Effector memory CD4-positive, alpha-beta T cell (primary cell): Measurements from ENCODE around the gene SDHC.
"Not testable (repeated sequence)": the region's sequence is repeated elsewhere in the genome, so short reads cannot be mapped to it uniquely, and the experiment has no call there.

ENCODE experiments used
- DNase-seq, 3 donors: peaks; one replicate each; pipeline ENCODE4 v3.0.0-alpha.2; 2020
- H3K27ac ChIP-seq: 2 replicates; pipeline ENCODE4 v1.7.0; 2013; ENCODE audit warnings: mild to moderate bottlenecking, low read length, moderate library complexity; ENCODE audit not compliant: insufficient read depth, poor library complexity, severe bottlenecking
- H3K27me3 ChIP-seq: replicated peaks from 2 replicates; pipeline ENCODE4 v1.7.0; 2013; ENCODE audit warnings: mild to moderate bottlenecking, low read length; ENCODE audit not compliant: insufficient read depth, control insufficient read depth, poor library complexity, severe bottlenecking
- H3K36me3 ChIP-seq: 2 replicates; pipeline ENCODE4 v1.7.0; 2013; ENCODE audit warnings: mild to moderate bottlenecking, low read length, moderate library complexity; ENCODE audit not compliant: control insufficient read depth, insufficient read depth
- H3K4me1 ChIP-seq: 2 replicates; pipeline ENCODE4 v1.7.0; 2013; ENCODE audit warnings: low read length, mild to moderate bottlenecking; ENCODE audit not compliant: control insufficient read depth, insufficient read depth, poor library complexity, severe bottlenecking
- H3K4me3 ChIP-seq: 2 replicates; pipeline ENCODE4 v1.7.0; 2013; ENCODE audit warnings: low read length, low read depth, mild to moderate bottlenecking; ENCODE audit not compliant: insufficient read depth, poor library complexity, severe bottlenecking
- H3K9me3 ChIP-seq: 2 replicates; pipeline ENCODE4 v1.7.0; 2013; ENCODE audit warnings: mild to moderate bottlenecking, low read length, moderate library complexity; ENCODE audit not compliant: control insufficient read depth

Gene SDHC

GRCh38 chr1:161307892-161308638 lies 6.1 kb upstream of the SDHC start:
- Histone ChIP-seq H3K4me1 (peaks cover 11% of the 10 kb centered on the region), H3K36me3 (peaks cover 7% of the 10 kb centered on the region), H3K27ac (no peak overlapping the region), H3K9me3 (no peaks in the 10 kb centered on the region), H3K27me3 (no peaks in the 10 kb centered on the region), H3K4me3 (no peak overlapping the region)
- DNase-seq = no peak

- Histone ChIP-seq H3K4me3 (no peak within 1 kb of the TSS), H3K27ac (no peak within 1 kb of the TSS), H3K36me3 (no peaks in the 10 kb centered on the region), H3K27me3 (no peaks in the 10 kb centered on the region), H3K4me1 (peaks cover 17% of the 10 kb centered on the region), H3K9me3 (no peaks in the 10 kb centered on the region)
- DNase-seq = no peak
Measured at GRCh38 chr1:161309868-161310267, 4.3 kb upstream of the SDHC start, which contains the start of gene MPZ. Gene MPZ (minus strand): TSS chr1:161309968. CDS start chr1:161309905, 63 bp downstream.

GRCh38 chr1:161311595-161312181 lies 2.5 kb upstream of the SDHC start:
- no peaks in the 10 kb centered on the region for H3K36me3 ChIP-seq
- no peaks in the 10 kb centered on the region for H3K9me3 ChIP-seq
- H3K27ac ChIP-seq = no peak overlapping the region
- no peak for DNase-seq
- no peak overlapping the region for H3K4me3 ChIP-seq
- H3K4me1 ChIP-seq = peaks cover 14% of the 10 kb centered on the region
- no peaks in the 10 kb centered on the region for H3K27me3 ChIP-seq

GRCh38 chr1:161313554-161314200 lies 504 bp upstream of the SDHC start:
- Histone ChIP-seq H3K4me3 (peak overlapping the region; percentile 79), H3K36me3 (no peaks in the 10 kb centered on the region), H3K4me1 (peaks cover 14% of the 10 kb centered on the region), H3K27me3 (no peaks in the 10 kb centered on the region), H3K9me3 (no peaks in the 10 kb centered on the region), H3K27ac (peak overlapping the region; percentile 89)
- DNase-seq = no peak

GRCh38 chr1:161315841-161316674 lies 1.9 kb downstream of the SDHC start:
- not testable (repeated sequence) for H3K27me3 ChIP-seq, H3K36me3 ChIP-seq, H3K9me3 ChIP-seq, DNase-seq, H3K27ac ChIP-seq, H3K4me3 ChIP-seq
- H3K4me1 ChIP-seq = peaks cover 14% of the 10 kb centered on the region

GRCh38 chr1:161324020-161324419 lies 9.8 kb downstream of the SDHC start:
- no peak for DNase-seq
- Histone ChIP-seq H3K4me3 (no peak overlapping the region), H3K36me3 (peaks cover 21% of the 10 kb centered on the region), H3K9me3 (no peaks in the 10 kb centered on the region), H3K27ac (no peak overlapping the region), H3K4me1 (no peaks in the 10 kb centered on the region), H3K27me3 (no peaks in the 10 kb centered on the region)

- Histone ChIP-seq H3K27ac (no peak overlapping the region), H3K9me3 (no peaks in the 10 kb centered on the region), H3K27me3 (no peaks in the 10 kb centered on the region), H3K4me3 (no peak overlapping the region), H3K36me3 (peaks cover 52% of the 10 kb centered on the region), H3K4me1 (no peaks in the 10 kb centered on the region)
- no peak for DNase-seq
Measured at GRCh38 chr1:161330346-161330745, 16.2 kb downstream of the SDHC start.

- Histone ChIP-seq H3K9me3 (no peaks in the 10 kb centered on the region), H3K4me1 (no peaks in the 10 kb centered on the region), H3K27ac (no peak overlapping the region), H3K4me3 (no peak overlapping the region), H3K27me3 (no peaks in the 10 kb centered on the region), H3K36me3 (peaks cover 66% of the 10 kb centered on the region)
- no peak for DNase-seq
Measured at GRCh38 chr1:161333166-161333565, 19.0 kb downstream of the SDHC start.

GRCh38 chr1:161335796-161336195 lies 21.6 kb downstream of the SDHC start:
- H3K36me3 ChIP-seq = peaks cover 43% of the 10 kb centered on the region
- no peak overlapping the region for H3K27ac ChIP-seq
- no peaks in the 10 kb centered on the region for H3K27me3 ChIP-seq
- no peak for DNase-seq
- H3K9me3 ChIP-seq = no peaks in the 10 kb centered on the region
- no peaks in the 10 kb centered on the region for H3K4me1 ChIP-seq
- H3K4me3 ChIP-seq = no peak overlapping the region
